Epithelial cell of proximal tubule (primary cell): ENCODE results near the gene IGSF6. TPM values are rescaled to one million over a fixed set of nuclear protein-coding genes. Genes with fewer than 3 reads are reported as not detected.
"Not testable (repeated sequence)": the region's sequence is repeated elsewhere in the genome, so short reads cannot be mapped to it uniquely, and the experiment has no call there.

ENCODE experiments used
- DNase-seq: peaks from one replicate; pipeline ENCODE4 v3.0.0-alpha.2; 2011; ENCODE audit warnings: low read depth
- H3K4me3 ChIP-seq: 2 replicates; pipeline ENCODE4 v1.5.1; 2011; ENCODE audit warnings: low read depth, mild to moderate bottlenecking, low read length
- total RNA-seq: library from RNA; depleted of rRNA; stranded (reverse); fragments of >200 nt; gene quantifications from 2 replicates; pipeline ENCODE4 v1.2.3, GENCODE V29; 2015
- TF ChIP-seq, protein P1 (sequence below): conservative IDR thresholded peaks from 2 replicates; pipeline ENCODE4 v1.5.1; 2012; ENCODE audit warnings: low read depth, mild to moderate bottlenecking, low read length

IGSF6 gene
- total RNA-seq, 1 donor from 2014 or later = not detected

DNA sequence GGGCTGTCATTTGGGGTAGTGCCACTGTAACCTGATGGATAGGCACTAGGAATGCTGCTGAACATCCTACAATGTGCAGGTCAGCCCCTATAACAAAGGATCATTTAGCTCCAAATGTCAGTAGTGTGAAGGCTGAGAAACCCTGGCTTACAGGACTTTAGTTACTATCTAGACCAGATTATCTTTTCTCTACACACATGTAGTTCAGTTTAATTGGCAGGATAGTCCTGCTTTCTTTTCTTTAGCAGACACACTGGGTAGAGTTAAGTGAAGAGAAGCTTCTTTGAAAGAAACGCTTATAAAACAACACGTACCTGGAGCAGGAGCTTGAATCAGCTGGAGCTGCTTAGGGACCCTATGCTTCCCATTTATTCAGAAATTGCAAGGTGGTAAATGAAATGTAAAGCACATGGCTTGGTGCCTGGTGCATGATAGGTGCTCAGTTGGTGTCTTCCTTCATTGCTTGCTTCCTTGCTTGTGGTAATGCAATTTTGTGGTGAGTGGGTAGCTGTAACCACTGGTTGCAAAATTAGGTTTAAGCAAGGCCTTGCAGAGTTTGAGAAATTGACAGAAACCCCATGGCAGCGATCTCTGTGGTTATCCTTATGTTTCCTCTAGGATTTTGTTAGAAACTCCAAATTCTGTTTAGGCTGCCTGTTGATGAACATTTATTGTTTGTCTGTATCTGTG, 43.6 kb downstream of the IGSF6 start:
- DNase-seq = no peak

DNA sequence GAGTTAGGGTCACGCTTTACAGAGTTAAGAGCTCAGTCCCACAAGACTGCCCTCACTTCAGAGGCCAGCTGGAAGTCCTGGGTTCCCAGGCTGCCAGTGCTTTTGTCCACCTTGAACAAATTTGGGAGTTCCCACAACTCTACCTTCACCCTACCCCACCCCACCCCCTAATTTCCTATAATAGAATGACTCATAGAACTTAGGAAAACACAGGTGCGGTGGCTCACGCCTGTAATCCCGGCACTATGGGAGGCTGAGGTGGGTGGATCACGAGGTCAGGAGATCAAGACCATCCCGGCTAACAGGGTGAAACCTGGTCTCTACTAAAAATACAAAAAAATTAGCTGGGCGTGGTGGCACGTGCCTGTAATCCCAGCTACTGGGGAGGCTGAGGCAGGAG, 46.6 kb downstream of the IGSF6 start:
- not testable (repeated sequence) for H3K4me3 ChIP-seq, DNase-seq

More for the DNA sequence above, 43.6 kb downstream of the IGSF6 start:
- no peak overlapping the region for H3K4me3 ChIP-seq
- TF ChIP-seq, protein P1, sequence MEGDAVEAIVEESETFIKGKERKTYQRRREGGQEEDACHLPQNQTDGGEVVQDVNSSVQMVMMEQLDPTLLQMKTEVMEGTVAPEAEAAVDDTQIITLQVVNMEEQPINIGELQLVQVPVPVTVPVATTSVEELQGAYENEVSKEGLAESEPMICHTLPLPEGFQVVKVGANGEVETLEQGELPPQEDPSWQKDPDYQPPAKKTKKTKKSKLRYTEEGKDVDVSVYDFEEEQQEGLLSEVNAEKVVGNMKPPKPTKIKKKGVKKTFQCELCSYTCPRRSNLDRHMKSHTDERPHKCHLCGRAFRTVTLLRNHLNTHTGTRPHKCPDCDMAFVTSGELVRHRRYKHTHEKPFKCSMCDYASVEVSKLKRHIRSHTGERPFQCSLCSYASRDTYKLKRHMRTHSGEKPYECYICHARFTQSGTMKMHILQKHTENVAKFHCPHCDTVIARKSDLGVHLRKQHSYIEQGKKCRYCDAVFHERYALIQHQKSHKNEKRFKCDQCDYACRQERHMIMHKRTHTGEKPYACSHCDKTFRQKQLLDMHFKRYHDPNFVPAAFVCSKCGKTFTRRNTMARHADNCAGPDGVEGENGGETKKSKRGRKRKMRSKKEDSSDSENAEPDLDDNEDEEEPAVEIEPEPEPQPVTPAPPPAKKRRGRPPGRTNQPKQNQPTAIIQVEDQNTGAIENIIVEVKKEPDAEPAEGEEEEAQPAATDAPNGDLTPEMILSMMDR = no peak

DNA sequence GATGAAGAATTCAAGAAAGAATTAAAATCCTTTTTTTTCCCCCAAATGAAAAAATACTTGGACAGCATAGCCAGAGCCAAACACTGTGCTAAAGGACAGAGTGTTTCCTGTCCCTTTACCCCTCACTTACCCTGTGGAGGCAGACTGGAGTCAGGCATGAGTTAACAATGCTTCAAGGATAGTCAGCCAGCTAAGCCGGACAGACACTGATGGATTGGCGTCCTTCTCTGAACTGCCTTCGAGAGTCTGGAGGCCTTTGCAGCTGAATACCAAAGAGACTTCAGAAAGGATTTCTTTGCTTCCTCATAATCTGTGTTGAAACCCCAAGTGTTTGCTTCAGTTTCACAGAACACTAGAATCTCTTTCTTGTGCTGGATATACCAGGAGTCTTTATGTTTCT, 48.5 kb downstream of the IGSF6 start:
- no peak overlapping the region for H3K4me3 ChIP-seq
- TF ChIP-seq, protein P1 = peak; percentile 9
- DNase-seq = no peak

DNA sequence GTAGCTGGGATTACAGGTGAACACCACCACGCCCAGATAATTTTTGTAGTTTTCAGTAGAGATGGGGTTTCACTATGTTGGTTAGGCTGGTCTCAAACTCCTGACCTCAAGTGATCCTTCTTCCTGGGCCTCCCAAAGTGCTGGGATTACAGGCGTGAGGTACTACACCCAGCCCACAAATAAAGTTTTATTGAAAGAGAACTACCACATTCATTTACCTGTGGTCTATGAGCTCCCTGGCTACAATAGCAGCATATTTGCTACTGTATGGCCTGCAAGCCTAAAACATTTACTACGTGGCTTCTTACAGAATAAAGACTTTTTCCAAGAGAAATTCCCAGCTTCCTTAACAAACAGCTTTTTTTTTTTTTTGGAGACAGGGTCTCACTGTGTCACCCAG, 49.6 kb downstream of the IGSF6 start:
- no peak for DNase-seq
- TF ChIP-seq, protein P1 = no peak
- no peak overlapping the region for H3K4me3 ChIP-seq

DNA sequence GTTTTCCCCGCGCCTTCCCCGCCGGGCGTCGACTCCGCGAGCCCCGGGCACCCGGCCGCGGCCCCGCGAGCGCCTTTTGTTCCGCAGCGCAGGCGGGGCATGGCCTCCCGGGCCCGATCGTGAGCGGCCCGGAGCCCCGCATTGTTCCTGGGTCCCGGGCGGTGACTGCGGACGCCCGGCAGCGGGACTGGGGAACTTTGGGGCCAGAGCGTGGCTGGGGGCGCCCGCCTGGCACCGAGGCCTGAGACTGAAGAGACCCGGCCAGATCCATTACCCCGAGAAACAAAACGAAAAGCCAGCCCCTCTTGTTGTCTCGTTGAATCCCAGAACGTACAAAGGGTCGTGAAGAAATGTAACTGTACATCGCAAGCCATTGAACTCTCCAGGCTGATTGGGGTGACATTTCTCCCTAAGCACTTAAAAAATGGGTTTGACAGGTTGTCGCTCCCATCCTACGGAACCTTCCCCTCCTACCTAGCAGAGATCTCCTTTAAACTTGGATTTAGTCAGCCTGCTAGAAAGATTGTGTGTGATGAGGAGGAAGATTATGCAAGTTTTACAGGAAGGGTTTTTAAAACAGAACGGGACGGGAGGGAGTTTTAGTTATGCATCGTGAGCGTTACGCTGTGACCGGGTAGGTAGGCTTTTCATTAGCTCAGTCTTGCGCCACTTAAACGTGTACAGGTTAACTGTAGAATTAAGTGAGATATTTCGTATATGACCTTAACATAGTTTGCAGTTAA, 52.2 kb downstream of the IGSF6 start:
- DNase-seq = no peak
- TF ChIP-seq, protein P1 = no peak
- H3K4me3 ChIP-seq = peak overlapping the region; percentile 77

DNA sequence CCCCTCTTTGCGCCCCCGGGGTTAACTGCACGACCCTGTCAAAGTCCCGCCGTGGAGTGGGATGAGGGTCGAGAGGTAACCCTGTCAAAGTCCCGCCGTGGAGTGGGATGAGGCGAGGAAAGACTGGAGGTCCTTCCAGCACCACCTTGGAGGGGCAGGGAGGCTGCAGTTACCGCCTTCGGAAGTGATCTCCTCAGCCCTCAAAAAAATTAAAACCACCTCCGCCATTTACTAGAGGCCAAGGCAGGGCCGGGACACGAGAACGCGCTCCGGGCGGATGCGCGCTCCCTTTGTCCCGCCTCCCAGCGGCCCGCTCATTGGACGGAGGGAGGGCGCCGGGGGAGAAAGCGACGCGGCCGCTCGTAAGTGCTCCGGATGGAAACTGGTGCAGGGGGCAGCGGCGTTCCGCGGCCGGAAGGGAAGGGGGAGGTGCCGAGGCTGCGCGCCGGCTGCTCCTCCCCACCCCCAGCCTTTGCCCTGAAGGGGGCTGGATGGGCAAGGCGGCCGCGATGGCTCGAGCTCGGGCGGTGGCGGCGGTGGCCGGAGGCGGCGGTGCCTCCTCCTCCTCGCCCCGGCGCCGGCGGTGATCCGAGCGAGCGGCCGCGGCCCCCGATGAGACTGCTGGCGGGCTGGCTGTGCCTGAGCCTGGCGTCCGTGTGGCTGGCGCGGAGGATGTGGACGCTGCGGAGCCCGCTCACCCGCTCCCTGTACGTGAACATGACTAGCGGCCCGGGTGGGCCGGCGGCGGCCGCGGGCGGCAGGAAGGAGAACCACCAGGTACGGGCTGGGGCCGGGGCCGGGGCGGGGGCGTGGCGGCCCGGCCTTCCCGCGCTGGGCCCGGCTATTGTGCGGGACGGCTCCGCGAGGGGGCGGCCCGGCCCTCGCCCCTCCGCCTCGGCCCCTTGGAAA, 53.0 kb downstream of the IGSF6 start, which contains the start of gene METTL9:
TSS of gene METTL9 (plus strand) at position 456 of the 909 bp plus-strand sequence. CDS start at position 613, 157 bp downstream.
- H3K4me3 ChIP-seq = peak within 1 kb of the TSS; percentile 77
- DNase-seq = no peak
- TF ChIP-seq, protein P1 = no peak

DNA sequence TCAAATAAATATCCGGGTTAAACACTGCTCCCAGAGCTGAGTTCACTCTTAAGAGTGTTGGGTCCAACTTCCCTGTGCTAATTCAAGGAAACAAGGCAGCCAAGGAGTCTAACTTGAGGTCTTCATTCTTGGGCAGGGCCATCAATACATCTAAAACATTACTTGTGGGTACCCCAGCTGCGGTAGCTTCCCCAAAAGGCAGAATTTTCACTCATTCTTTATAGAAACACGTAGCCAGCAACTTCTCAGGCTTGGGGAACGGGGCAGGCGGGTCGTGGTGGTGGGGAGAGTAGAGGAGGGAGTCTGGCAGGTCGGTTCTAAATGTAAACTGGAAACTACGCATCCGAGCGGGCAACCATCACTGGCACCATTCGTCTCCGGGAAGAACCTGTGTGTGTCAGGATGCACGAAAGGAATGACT, 53.7 kb downstream of the IGSF6 start:
- TF ChIP-seq, protein P1 = no peak
- peak overlapping the region; percentile 77 for H3K4me3 ChIP-seq
- no peak for DNase-seq
